SK-N-SH (cell line): ENCODE data around the gene MED15. TPM values are rescaled to one million over a fixed set of nuclear protein-coding genes. Genes with fewer than 3 reads are reported as not detected.

Experiments
- CTCF ChIA-PET: fragments of 300-600, 350-600 bp; formaldehyde crosslinking; extraction: SDS; loops from one replicate; lab custom pipeline; 2021; lab: Yijun Ruan, JAX
- POLR2A ChIA-PET: fragments of 350-600 bp; sonication (Branson Sonifier 250); formaldehyde crosslinking; extraction: SDS; loops from one replicate; lab custom pipeline; 2020; ENCODE audit warnings: antibody characterized with exemption, inconsistent platforms; lab: Yijun Ruan, JAX
- DNase-seq: peaks from one replicate; pipeline ENCODE4 v3.0.0; 2012
- H2AFZ ChIP-seq: fragments of 200-600 bp; sonication (generic); 2 replicates; pipeline ENCODE4 v1.8.1; 2016; ENCODE audit warnings: antibody characterized with exemption, mild to moderate bottlenecking, low read depth
- H3F3A ChIP-seq: fragments of 200-600 bp; sonication (generic); replicated peaks from 2 replicates; pipeline ENCODE3; 2016; ENCODE audit warnings: antibody characterized with exemption, mild to moderate bottlenecking; ENCODE audit not compliant: insufficient read depth
- H3K27ac ChIP-seq, 2 experiments: fragments of 200-500 bp in 1 of 2; fragments of 200-600 bp in 1 of 2; sonication (Bioruptor generic) in 1 of 2; sonication (generic), shearing (Covaris generic) in 1 of 2; 2 replicates each; pipeline versions ENCODE4 v1.5.1 to v1.6.1; 2014 to 2016; ENCODE audit warnings: low read depth in 2 of 2, inconsistent platforms in 1 of 2, low read length in 1 of 2, mild to moderate bottlenecking in 1 of 2, mixed read lengths in 1 of 2
- H3K27me3 ChIP-seq: fragments of 200-600 bp; sonication (generic), shearing (Covaris generic); 2 replicates; pipeline ENCODE4 v1.6.1; 2016; ENCODE audit warnings: mixed run types; ENCODE audit not compliant: insufficient read depth
- H3K36me3 ChIP-seq, 2 experiments: fragments of 200-500 bp in 1 of 2; fragments of 200-600 bp in 1 of 2; sonication (Bioruptor generic) in 1 of 2; sonication (generic) in 1 of 2; replicated peaks in 1 of 2; 2 replicates each; pipeline versions ENCODE3 to v1.5.1; 2014 to 2016; ENCODE audit warnings: low read length in 1 of 2, mild to moderate bottlenecking in 1 of 2; ENCODE audit not compliant: insufficient read depth in 2 of 2, control insufficient read depth in 1 of 2
- H3K4me1 ChIP-seq, 2 experiments: fragments of 200-500 bp in 1 of 2; fragments of 200-600 bp in 1 of 2; sonication (Bioruptor generic) in 1 of 2; sonication (generic), shearing (Covaris generic) in 1 of 2; 2 replicates each; pipeline versions ENCODE4 v1.5.1 to v1.6.1; 2014 to 2016; ENCODE audit warnings: low read depth in 1 of 2, low read length in 1 of 2, mixed run types in 1 of 2; ENCODE audit not compliant: insufficient read depth in 2 of 2, control insufficient read depth in 1 of 2
- H3K4me2 ChIP-seq: fragments of 200-600 bp; sonication (generic), shearing (Covaris generic); 2 replicates; pipeline ENCODE4 v1.6.1; 2017; ENCODE audit warnings: mixed run types
- H3K4me3 ChIP-seq, 2 experiments: fragments of 200-500 bp in 1 of 2; fragments of 200-600 bp in 1 of 2; sonication (Bioruptor generic) in 1 of 2; sonication (generic), shearing (Covaris generic) in 1 of 2; 2 replicates each; pipeline versions ENCODE4 v1.5.1 to v1.8.1; 2014 to 2016; ENCODE audit warnings: low read depth in 2 of 2, inconsistent platforms in 1 of 2, low read length in 1 of 2, mild to moderate bottlenecking in 1 of 2, mixed read lengths in 1 of 2, moderate library complexity in 1 of 2
- H3K79me2 ChIP-seq: fragments of 200-600 bp; sonication (generic); 2 replicates; pipeline ENCODE4 v1.8.1; 2017; ENCODE audit warnings: mild to moderate bottlenecking; ENCODE audit not compliant: insufficient read depth
- H3K9ac ChIP-seq: fragments of 200-600 bp; sonication (generic); 2 replicates; pipeline ENCODE4 v1.6.1; 2017; ENCODE audit warnings: mixed run types
- H3K9me2 ChIP-seq: fragments of 200-600 bp; sonication (generic); 2 replicates; pipeline ENCODE4 v1.6.1; 2017; ENCODE audit warnings: mixed run types
- H3K9me3 ChIP-seq: fragments of 200-600 bp; sonication (generic); 2 replicates; pipeline ENCODE4 v1.6.1; 2017; ENCODE audit warnings: mixed run types, mild to moderate bottlenecking, moderate library complexity
- H4K20me1 ChIP-seq: fragments of 200-600 bp; sonication (generic); 2 replicates; pipeline ENCODE4 v1.6.1; 2017; ENCODE audit warnings: mild to moderate bottlenecking, mixed run types; ENCODE audit not compliant: insufficient read depth
- FOXJ3 ChIP-seq: sonication (generic); formaldehyde crosslinking; IDR thresholded peaks from 2 replicates; pipeline ENCODE4 v1.5.1; 2020; ENCODE audit warnings: mild to moderate bottlenecking, missing genetic modification reagents
- FOXM1 ChIP-seq: IDR thresholded peaks from 2 replicates; pipeline ENCODE4 v1.4.0; 2012; ENCODE audit warnings: low read depth, mild to moderate bottlenecking
- MEF2A ChIP-seq: IDR thresholded peaks from 2 replicates; pipeline ENCODE4 v1.4.0; 2012; ENCODE audit warnings: low read depth, borderline replicate concordance
- MXI1 ChIP-seq: IDR thresholded peaks from 2 replicates; pipeline ENCODE4 v1.6.1; 2012; ENCODE audit warnings: mild to moderate bottlenecking, low read depth, low read length, improper control_type of control experiment
- NRF1 ChIP-seq: IDR thresholded peaks from 2 replicates; pipeline ENCODE4 v1.6.1; 2012; ENCODE audit warnings: low read depth, mild to moderate bottlenecking, low read length
- POLR2AphosphoS5 ChIP-seq: IDR thresholded peaks from 2 replicates; pipeline ENCODE4 v1.6.1; 2012; ENCODE audit warnings: low read depth, low read length
- RCOR1 ChIP-seq: fragments of 150-350 bp; IDR thresholded peaks from 2 replicates; pipeline ENCODE4 v1.6.1; 2017; ENCODE audit warnings: antibody characterized with exemption, low read length
- REST ChIP-seq: IDR thresholded peaks from 2 replicates; pipeline ENCODE4 v1.6.1; 2012; ENCODE audit warnings: mild to moderate bottlenecking, low read depth, low read length, moderate library complexity
- RXRA ChIP-seq: IDR thresholded peaks from 2 replicates; pipeline ENCODE4 v1.4.0; 2012; ENCODE audit warnings: low read depth, mild to moderate bottlenecking, borderline replicate concordance
- SIN3A ChIP-seq: IDR thresholded peaks from 2 replicates; pipeline ENCODE4 v1.6.1; 2012; ENCODE audit warnings: low read depth, mild to moderate bottlenecking, low read length, moderate library complexity, borderline replicate concordance
- SMC3 ChIP-seq: IDR thresholded peaks from 2 replicates; pipeline ENCODE4 v1.6.1; 2012; ENCODE audit warnings: low read depth, low read length, improper control_type of control experiment
- TAF1 ChIP-seq: IDR thresholded peaks from 2 replicates; pipeline ENCODE4 v1.6.1; 2012; ENCODE audit warnings: low read depth, mild to moderate bottlenecking, low read length, moderate library complexity, borderline replicate concordance
- TCF12 ChIP-seq: IDR thresholded peaks from 2 replicates; pipeline ENCODE4 v1.4.0; 2012
- TEAD4 ChIP-seq: IDR thresholded peaks from 2 replicates; pipeline ENCODE4 v1.4.0; 2012; ENCODE audit warnings: mild to moderate bottlenecking, borderline replicate concordance; ENCODE audit not compliant: insufficient read depth
- WGBS: methylation state at CpG from one replicate; pipeline ENCODE4 v1.1.6; 2017; ENCODE audit warnings: low lambda C conversion rate; 5-methylcytosine and 5-hydroxymethylcytosine counted together
- polyA plus RNA-seq, 3 experiments: library from polyadenylated mRNA; depleted of rRNA; stranded (reverse); fragments of >200 nt; gene quantifications; 2 replicates each; pipeline ENCODE4 v1.2.3, GENCODE V29; 2012
- TF ChIP-seq, protein P1 (sequence below): IDR thresholded peaks from 2 replicates; pipeline ENCODE4 v1.4.0; 2012; ENCODE audit warnings: low read depth, borderline replicate concordance
- TF ChIP-seq, protein P2 (sequence below): fragments of 150-350 bp; IDR thresholded peaks from 2 replicates; pipeline ENCODE4 v1.6.1; 2017; ENCODE audit warnings: antibody characterized with exemption, low read length, low read depth, borderline replicate concordance

MED15 gene
- polyA plus RNA-seq, 1 of the 3 experiments (the other 2 are of a cell fraction): 45.1 TPM

GRCh38 chr22:20604092-20604747 lies 96.8 kb downstream of the MED15 start:
- Histone ChIP-seq H3K4me3 (no peak overlapping the region), H3K4me2 (no peak overlapping the region), H3K27me3 (no peaks in the 10 kb centered on the region; the same call in 1 of the 2 replicates), H3K9ac (no peak overlapping the region), H3F3A (no peaks in the 10 kb centered on the region), H3K79me2 (no peaks in the 10 kb centered on the region), H4K20me1 (no peaks in the 10 kb centered on the region), H2AFZ (no peak overlapping the region), H3K36me3 (no peaks in the 10 kb centered on the region), H3K27ac (no peak overlapping the region), H3K9me3 (no peaks in the 10 kb centered on the region), H3K9me2 (no peaks in the 10 kb centered on the region), H3K4me1 (peaks cover 0 to 13% of the 10 kb centered on the region in 2 experiments; a peak in 1 of 4 replicates)
- no peak for DNase-seq
- POLR2A ChIA-PET: no interaction called here
- CTCF ChIA-PET: interaction anchor here (0.7 to 3.4 kb wide), 3 partner anchors 16 to 40 kb away, joined by 3 to 12 read pairs (median 3); no protein-coding TSS in a partner anchor
- 74% methylated on average over 16 of the region's 23 CpGs for WGBS
- no peak for TF ChIP-seq SMC3
- TF ChIP-seq MXI1: no peak
- no peak for TF ChIP-seq REST
- TF ChIP-seq TAF1: no peak
- TF ChIP-seq FOXJ3 (CRISPR knock-in tag): no peak
- no peak for TF ChIP-seq POLR2AphosphoS5
- TF ChIP-seq MEF2A: no peak
- TF ChIP-seq RCOR1: no peak
- no peak for TF ChIP-seq SIN3A
- TF ChIP-seq, protein P1, sequence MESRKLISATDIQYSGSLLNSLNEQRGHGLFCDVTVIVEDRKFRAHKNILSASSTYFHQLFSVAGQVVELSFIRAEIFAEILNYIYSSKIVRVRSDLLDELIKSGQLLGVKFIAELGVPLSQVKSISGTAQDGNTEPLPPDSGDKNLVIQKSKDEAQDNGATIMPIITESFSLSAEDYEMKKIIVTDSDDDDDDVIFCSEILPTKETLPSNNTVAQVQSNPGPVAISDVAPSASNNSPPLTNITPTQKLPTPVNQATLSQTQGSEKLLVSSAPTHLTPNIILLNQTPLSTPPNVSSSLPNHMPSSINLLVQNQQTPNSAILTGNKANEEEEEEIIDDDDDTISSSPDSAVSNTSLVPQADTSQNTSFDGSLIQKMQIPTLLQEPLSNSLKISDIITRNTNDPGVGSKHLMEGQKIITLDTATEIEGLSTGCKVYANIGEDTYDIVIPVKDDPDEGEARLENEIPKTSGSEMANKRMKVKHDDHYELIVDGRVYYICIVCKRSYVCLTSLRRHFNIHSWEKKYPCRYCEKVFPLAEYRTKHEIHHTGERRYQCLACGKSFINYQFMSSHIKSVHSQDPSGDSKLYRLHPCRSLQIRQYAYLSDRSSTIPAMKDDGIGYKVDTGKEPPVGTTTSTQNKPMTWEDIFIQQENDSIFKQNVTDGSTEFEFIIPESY: no peak
- TF ChIP-seq TEAD4: no peak
- no peak for TF ChIP-seq RXRA
- no peak for TF ChIP-seq TCF12
- TF ChIP-seq NRF1: no peak
- TF ChIP-seq FOXM1: no peak
- TF ChIP-seq, protein P2, sequence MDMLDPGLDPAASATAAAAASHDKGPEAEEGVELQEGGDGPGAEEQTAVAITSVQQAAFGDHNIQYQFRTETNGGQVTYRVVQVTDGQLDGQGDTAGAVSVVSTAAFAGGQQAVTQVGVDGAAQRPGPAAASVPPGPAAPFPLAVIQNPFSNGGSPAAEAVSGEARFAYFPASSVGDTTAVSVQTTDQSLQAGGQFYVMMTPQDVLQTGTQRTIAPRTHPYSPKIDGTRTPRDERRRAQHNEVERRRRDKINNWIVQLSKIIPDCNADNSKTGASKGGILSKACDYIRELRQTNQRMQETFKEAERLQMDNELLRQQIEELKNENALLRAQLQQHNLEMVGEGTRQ: no peak
- TF ChIP-seq, all 33 proteins: peak for 0
